HEK293 (cell line): ENCODE data around the gene CEP112.
A peak's percentile ranks its signal among the peaks of the same experiment; 100 is the strongest.

Source experiments
- CTCF ChIA-PET: fragments of 350-600 bp; formaldehyde crosslinking; extraction: SDS; loops from one replicate; lab custom pipeline; 2021; ENCODE audit warnings: antibody characterized with exemption; lab: Yijun Ruan, JAX
- POLR2A ChIA-PET: fragments of 300-600 bp; formaldehyde crosslinking; extraction: SDS; loops from one replicate; lab custom pipeline; 2020; ENCODE audit warnings: antibody characterized with exemption, inconsistent platforms; lab: Yijun Ruan, JAX
- H3K27ac ChIP-seq: fragments of 200-500 bp; sonication (Bioruptor generic); 2 replicates; pipeline ENCODE4 v1.5.1; 2014; ENCODE audit warnings: low read depth, low read length, control low read depth, inconsistent platforms; ENCODE audit errors: extremely low read depth
- H3K36me3 ChIP-seq, 2 experiments: fragments of 200-500 bp in 1 of 2; sonication (Bioruptor generic) in 1 of 2; 1 replicate in 1 of 2; 2 replicates in 1 of 2; pipeline ENCODE4 v1.5.1; 2014 to 2017; ENCODE audit warnings: inconsistent platforms in 2 of 2, low read length in 2 of 2; ENCODE audit not compliant: control insufficient read depth in 2 of 2, insufficient read depth in 1 of 2
- H3K4me1 ChIP-seq: fragments of 200-500 bp; sonication (Bioruptor generic); 2 replicates; pipeline ENCODE4 v1.5.1; 2014; ENCODE audit warnings: mild to moderate bottlenecking, low read length, inconsistent platforms; ENCODE audit not compliant: control insufficient read depth, insufficient read depth
- H3K4me3 ChIP-seq: 2 replicates; pipeline ENCODE4 v1.5.1; 2011; ENCODE audit warnings: low read depth, mild to moderate bottlenecking, control low read depth, low read length, moderate library complexity
- H3K9me3 ChIP-seq: fragments of 200-500 bp; sonication (Bioruptor generic); 2 replicates; pipeline ENCODE4 v1.5.1; 2014; ENCODE audit warnings: low read depth, low read length, inconsistent platforms; ENCODE audit not compliant: control insufficient read depth, insufficient read depth
- ATF2 ChIP-seq: fragments of 450-650 bp; formaldehyde crosslinking; IDR thresholded peaks from 2 replicates; pipeline ENCODE4 v1.5.1; 2016; ENCODE audit warnings: missing biosample characterization, missing genetic modification characterization, low read depth
- EGR2 ChIP-seq: fragments of 450-650 bp; formaldehyde crosslinking; IDR thresholded peaks from 2 replicates; pipeline ENCODE4 v1.5.1; 2016; ENCODE audit warnings: low read depth, missing biosample characterization, missing genetic modification characterization
- HOXC10 ChIP-seq: sonication (generic); formaldehyde crosslinking; IDR thresholded peaks from 2 replicates; pipeline ENCODE4 v1.8.1; 2023; ENCODE audit warnings: mild to moderate bottlenecking, missing genetic modification reagents
- OSR2 ChIP-seq: fragments of 450-650 bp; formaldehyde crosslinking; IDR thresholded peaks from 2 replicates; pipeline ENCODE4 v1.5.1; 2016; ENCODE audit warnings: missing biosample characterization, missing genetic modification characterization
- PRDM6 ChIP-seq: fragments of 450-650 bp; formaldehyde crosslinking; IDR thresholded peaks from 2 replicates; pipeline ENCODE4 v1.5.1; 2017; ENCODE audit warnings: missing biosample characterization, missing genetic modification characterization
- TCF7L2 ChIP-seq: IDR thresholded peaks from 2 replicates; pipeline ENCODE4 v1.6.1; 2011; ENCODE audit warnings: low read depth, mild to moderate bottlenecking, inconsistent platforms, low read length, moderate library complexity, borderline replicate concordance
- TRIM28 ChIP-seq: IDR thresholded peaks from 2 replicates; pipeline ENCODE4 v1.6.1; 2011; ENCODE audit warnings: low read length, control low read depth, borderline replicate concordance
- ZIC2 ChIP-seq: fragments of 450-650 bp; formaldehyde crosslinking; IDR thresholded peaks from 2 replicates; pipeline ENCODE4 v1.5.1; 2016; ENCODE audit warnings: missing biosample characterization, missing genetic modification characterization
- ZNF202 ChIP-seq: fragments of 450-650 bp; formaldehyde crosslinking; IDR thresholded peaks from 2 replicates; pipeline ENCODE4 v1.5.1; 2016; ENCODE audit warnings: missing biosample characterization, missing genetic modification characterization, borderline replicate concordance
- ZNF23 ChIP-seq: fragments of 450-650 bp; formaldehyde crosslinking; IDR thresholded peaks from 2 replicates; pipeline ENCODE4 v1.5.1; 2016; ENCODE audit warnings: missing biosample characterization, missing genetic modification characterization, borderline replicate concordance
- ZNF239 ChIP-seq: fragments of 450-650 bp; formaldehyde crosslinking; IDR thresholded peaks from 2 replicates; pipeline ENCODE4 v1.5.1; 2016; ENCODE audit warnings: missing biosample characterization, missing genetic modification characterization
- ZNF311 ChIP-seq: fragments of 450-650 bp; formaldehyde crosslinking; IDR thresholded peaks from 2 replicates; pipeline ENCODE4 v1.5.1; 2017; ENCODE audit warnings: missing biosample characterization, missing genetic modification characterization, borderline replicate concordance
- ZNF366 ChIP-seq: fragments of 450-650 bp; formaldehyde crosslinking; conservative IDR thresholded peaks from 2 replicates; pipeline ENCODE4 v1.5.1; 2016; ENCODE audit warnings: missing biosample characterization, missing genetic modification characterization
- ZNF48 ChIP-seq: fragments of 450-650 bp; formaldehyde crosslinking; IDR thresholded peaks from 2 replicates; pipeline ENCODE4 v1.5.1; 2016; ENCODE audit warnings: missing biosample characterization, missing genetic modification characterization
- ZNF530 ChIP-seq: fragments of 450-650 bp; formaldehyde crosslinking; IDR thresholded peaks from 2 replicates; pipeline ENCODE4 v1.5.1; 2016; ENCODE audit warnings: low read depth, missing biosample characterization, missing genetic modification characterization
- ZNF571 ChIP-seq: fragments of 450-650 bp; formaldehyde crosslinking; IDR thresholded peaks from 2 replicates; pipeline ENCODE4 v1.5.0; 2017; ENCODE audit warnings: missing biosample characterization, missing genetic modification characterization
- ZNF843 ChIP-seq: fragments of 450-650 bp; formaldehyde crosslinking; IDR thresholded peaks from 2 replicates; pipeline ENCODE4 v1.5.1; 2016; ENCODE audit warnings: missing biosample characterization, missing genetic modification characterization
- TF ChIP-seq, protein P1 (sequence below): fragments of 450-650 bp; formaldehyde crosslinking; IDR thresholded peaks from 2 replicates; pipeline ENCODE4 v1.5.1; 2016; ENCODE audit warnings: missing biosample characterization, missing genetic modification characterization
- TF ChIP-seq, protein P2 (sequence below): fragments of 450-650 bp; formaldehyde crosslinking; IDR thresholded peaks from 2 replicates; pipeline ENCODE4 v1.5.1; 2016; ENCODE audit warnings: missing biosample characterization, missing genetic modification characterization

The CEP112 gene

DNA sequence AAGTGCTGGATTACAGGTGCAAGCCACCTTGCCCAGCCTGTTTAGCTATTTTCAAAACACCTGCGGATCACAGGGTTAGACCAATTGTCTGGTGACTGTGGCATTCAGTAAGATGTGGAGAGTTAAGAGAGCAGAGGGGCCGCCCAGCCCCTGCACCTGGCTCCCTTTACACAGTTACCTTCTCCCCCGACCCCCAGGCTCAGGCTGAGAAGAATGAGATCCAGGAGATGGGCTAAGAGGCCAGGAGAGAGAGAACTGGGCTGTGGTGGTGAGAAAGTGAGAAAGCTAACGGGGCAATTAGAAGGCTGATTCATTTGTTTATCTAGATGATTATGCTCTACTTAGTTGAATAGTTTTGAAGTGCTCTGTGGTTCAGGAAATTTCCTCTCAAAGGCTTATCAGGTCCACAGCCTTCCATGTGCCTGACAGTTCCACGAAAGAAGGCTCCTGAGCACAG lies 562.7 kb downstream of the CEP112 start (continued):
- TF ChIP-seq ATF2 (no peak), ZNF239 (tag by site-specific recombination) (no peak), PRDM6 (tag by site-specific recombination) (peak; percentile 62), HOXC10 (CRISPR knock-in tag) (no peak), ZNF23 (no peak), EGR2 (no peak), ZNF530 (tag by site-specific recombination) (no peak), ZNF571 (tag by site-specific recombination) (no peak), ZNF843 (tag by site-specific recombination) (peak; percentile 68; the same call in 1 of the 2 replicates), ZNF311 (tag by site-specific recombination) (no peak), OSR2 (peak; percentile 67), TRIM28 (no peak), ZNF48 (no peak), ZNF202 (no peak), TCF7L2 (0 out of 2 replicates have a peak, but pooled peaks have one; percentile 20)
- TF ChIP-seq, protein P1, sequence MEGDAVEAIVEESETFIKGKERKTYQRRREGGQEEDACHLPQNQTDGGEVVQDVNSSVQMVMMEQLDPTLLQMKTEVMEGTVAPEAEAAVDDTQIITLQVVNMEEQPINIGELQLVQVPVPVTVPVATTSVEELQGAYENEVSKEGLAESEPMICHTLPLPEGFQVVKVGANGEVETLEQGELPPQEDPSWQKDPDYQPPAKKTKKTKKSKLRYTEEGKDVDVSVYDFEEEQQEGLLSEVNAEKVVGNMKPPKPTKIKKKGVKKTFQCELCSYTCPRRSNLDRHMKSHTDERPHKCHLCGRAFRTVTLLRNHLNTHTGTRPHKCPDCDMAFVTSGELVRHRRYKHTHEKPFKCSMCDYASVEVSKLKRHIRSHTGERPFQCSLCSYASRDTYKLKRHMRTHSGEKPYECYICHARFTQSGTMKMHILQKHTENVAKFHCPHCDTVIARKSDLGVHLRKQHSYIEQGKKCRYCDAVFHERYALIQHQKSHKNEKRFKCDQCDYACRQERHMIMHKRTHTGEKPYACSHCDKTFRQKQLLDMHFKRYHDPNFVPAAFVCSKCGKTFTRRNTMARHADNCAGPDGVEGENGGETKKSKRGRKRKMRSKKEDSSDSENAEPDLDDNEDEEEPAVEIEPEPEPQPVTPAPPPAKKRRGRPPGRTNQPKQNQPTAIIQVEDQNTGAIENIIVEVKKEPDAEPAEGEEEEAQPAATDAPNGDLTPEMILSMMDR (tag by site-specific recombination), result no peak
- TF ChIP-seq, protein P2, sequence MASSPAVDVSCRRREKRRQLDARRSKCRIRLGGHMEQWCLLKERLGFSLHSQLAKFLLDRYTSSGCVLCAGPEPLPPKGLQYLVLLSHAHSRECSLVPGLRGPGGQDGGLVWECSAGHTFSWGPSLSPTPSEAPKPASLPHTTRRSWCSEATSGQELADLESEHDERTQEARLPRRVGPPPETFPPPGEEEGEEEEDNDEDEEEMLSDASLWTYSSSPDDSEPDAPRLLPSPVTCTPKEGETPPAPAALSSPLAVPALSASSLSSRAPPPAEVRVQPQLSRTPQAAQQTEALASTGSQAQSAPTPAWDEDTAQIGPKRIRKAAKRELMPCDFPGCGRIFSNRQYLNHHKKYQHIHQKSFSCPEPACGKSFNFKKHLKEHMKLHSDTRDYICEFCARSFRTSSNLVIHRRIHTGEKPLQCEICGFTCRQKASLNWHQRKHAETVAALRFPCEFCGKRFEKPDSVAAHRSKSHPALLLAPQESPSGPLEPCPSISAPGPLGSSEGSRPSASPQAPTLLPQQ (tag by site-specific recombination), result no peak
- TF ChIP-seq, all 188 proteins: peak for 30

DNA sequence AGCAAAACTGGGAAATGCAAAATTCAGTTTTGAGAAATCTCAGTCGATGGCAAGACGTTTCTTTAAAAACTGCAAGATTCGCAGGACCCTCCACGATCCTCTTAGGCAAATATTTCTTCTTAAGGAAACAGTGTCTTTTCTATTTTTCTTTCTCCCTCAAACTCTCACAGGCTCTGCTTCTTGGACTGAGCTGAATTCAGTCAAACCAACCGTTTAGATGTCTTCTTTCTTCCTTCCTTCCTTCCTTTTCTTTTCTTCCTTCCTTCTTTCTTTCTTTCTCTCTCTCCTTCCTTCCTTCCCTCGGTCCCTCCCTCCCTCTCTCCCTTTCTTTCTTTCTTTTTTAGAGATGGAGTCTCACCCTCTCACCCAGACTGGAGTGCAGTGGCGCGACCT lies 563.3 kb downstream of the CEP112 start:
- POLR2A ChIA-PET, result no interaction called here
- TF ChIP-seq ZIC2 (tag by site-specific recombination) (no peak), ZNF366 (tag by site-specific recombination) (peak; percentile 95)
- Histone ChIP-seq H3K4me1 (peaks cover 25% of the 10 kb centered on the region), H3K27ac (peak overlapping the region; percentile 17; the same call in 1 of the 2 replicates), H3K4me3 (no peak overlapping the region), H3K36me3 (no peaks in the 10 kb centered on the region), H3K9me3 (no peaks in the 10 kb centered on the region)
- CTCF ChIA-PET, result interaction anchor here (1.3 kb wide), 1 partner anchor 169 kb away, joined by 5 read pairs; no protein-coding TSS in a partner anchor
